Posterior cingulate gyrus (tissue), 11 donors: Measurements from ENCODE around the gene TMEM243.
A peak's percentile ranks its signal among the peaks of the same experiment; 100 is the strongest.

Experiments
- DNase-seq, 10 donors: peaks; one replicate each; pipeline versions ENCODE4 v3.0.0 to v3.0.0-alpha.2; 2020 to 2021; ENCODE audit warnings: mixed read lengths in 3 of 10
- intact Hi-C: fragments of 100-400 bp; cut with DNase I; formaldehyde crosslinking; loops from one replicate; pipeline ENCODE4 v1.15.1; 2023

TMEM243 gene

DNA sequence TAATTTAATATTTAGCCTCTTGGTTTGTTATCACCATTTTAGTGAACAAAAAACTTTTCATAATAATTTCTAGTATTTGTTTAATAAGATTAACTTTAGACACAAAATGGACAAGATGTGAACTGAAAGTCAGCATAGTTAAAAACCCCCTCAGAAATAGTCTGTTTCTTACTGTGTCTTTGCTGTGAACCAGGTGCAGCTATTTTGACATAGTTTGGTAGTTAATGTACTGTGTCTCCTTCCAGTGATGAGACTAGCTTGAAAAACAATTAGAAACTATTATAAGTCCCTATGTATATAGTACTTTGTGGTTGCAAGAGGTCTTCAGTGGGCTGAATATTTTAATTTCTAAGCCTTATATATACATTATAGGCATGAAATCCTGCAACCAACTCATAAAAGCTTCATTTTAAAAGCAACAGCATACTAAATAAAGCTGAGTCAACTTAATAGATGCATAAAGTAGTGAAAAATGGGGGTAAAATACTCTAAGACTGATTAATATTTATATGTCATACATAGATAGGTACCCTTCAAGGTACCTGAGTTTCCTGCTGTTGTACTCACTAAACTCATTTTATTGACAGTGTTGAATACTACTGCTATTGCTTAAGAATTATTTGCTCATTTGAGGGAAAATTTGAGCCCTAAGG, 48.1 kb downstream of the TMEM243 start:
- no peak for DNase-seq
- intact Hi-C loops, result no loop called here

DNA sequence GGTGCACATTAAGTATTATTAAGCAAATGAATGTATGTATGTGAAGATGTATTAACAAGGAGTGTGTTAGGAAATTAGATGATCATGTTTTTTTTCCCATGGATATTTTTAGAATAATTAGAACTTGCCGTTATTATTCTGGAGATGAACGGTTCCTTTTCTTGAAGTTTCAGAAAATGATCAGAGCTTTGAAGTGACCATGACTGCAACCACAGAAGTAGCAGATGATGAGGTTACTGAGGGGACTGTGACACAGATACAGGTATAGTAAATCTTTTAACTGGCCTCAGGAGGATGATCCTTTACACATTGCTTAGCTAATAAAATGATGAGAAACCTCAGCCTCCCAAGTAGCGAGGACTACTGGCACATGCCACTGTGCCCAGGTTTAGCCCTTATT, 48.7 kb downstream of the TMEM243 start:
- DNase-seq, result no peak
- intact Hi-C loops, result no loop called here

DNA sequence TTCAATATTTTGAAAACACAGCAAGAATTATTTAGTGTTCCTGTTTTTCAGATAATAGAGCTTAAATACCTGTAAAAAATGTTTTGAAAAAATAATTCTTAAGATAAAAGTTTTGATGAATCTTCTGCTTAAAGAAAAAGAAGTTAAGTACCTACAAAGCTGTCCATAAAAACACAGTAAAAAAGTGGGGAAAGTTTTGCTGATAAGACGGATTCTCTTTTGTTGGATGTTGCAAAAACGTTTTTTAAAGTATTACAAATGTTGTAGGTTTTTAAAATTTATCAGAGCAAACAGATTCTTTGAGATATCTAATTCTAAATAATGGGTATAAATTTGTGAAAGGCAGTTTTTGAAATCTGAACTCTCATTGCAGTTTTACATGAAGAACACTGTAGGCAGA, 55.1 kb downstream of the TMEM243 start:
- intact Hi-C loops, result no loop called here
- no peak for DNase-seq

DNA sequence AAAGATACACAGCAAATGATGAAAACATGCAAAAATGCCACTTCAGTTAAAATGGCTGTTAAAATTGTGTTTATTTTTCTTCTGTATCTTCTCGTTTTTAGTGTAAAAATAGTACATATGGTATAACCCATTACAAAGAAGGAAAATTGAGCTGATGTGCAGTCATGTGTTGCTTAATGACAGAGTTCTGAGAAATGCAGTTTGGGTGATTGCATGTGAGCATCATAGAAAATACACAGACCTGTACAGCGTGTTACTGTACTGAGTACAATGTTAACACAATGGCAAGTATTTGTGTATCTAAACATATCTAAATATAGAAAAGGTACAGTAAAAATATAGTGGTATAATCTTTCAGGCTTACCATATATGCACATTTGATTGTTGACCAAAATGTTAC, 60.0 kb downstream of the TMEM243 start:
- intact Hi-C loops, result loop anchor here (10.0 kb wide), 1 partner anchor 185 kb away; the partner anchor contains the start of gene CROT
- no peak for DNase-seq

DNA sequence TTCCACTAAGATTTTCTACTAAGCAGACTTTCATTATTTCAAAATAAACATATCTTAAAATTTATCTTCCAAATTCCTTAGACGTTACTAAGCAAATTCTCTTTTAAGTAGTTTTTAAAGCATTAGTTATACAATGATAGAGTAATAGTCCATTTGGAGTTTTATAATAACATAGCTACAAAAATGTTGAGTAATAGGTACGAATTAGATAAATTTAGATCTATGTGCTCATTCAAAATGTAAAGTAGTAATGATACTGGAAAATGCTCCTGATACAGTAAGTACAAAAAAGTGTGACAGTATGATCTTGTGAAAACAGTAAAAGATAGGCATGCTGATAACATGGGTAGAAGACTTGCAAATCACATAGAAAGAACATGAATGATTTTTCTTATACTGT, 62.8 kb downstream of the TMEM243 start:
- intact Hi-C loops, result loop anchor here (10.0 kb wide), 1 partner anchor 188 kb away; the partner anchor contains the start of gene CROT
- no peak for DNase-seq

DNA sequence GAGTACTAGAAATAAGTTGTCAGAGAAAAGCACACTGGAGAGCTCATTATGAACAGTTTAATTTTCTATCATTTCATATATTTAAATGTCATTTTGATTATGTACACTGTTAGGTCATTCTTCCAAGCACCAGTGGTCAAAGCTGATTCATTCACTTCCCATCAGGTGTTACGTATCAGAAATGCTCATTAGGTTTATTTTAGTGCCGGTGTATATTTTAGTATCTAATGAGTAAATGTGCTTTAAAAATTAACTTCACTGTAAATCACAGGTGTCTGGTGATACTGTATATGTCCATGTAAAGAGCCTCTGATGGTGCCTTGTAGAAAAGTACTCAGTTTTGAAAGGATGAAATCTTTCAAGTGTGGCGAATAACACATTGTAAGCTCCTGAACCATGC, 63.7 kb downstream of the TMEM243 start:
- intact Hi-C loops, result loop anchor here (10.0 kb wide), 1 partner anchor 189 kb away; the partner anchor contains the start of gene CROT
- no peak for DNase-seq

DNA sequence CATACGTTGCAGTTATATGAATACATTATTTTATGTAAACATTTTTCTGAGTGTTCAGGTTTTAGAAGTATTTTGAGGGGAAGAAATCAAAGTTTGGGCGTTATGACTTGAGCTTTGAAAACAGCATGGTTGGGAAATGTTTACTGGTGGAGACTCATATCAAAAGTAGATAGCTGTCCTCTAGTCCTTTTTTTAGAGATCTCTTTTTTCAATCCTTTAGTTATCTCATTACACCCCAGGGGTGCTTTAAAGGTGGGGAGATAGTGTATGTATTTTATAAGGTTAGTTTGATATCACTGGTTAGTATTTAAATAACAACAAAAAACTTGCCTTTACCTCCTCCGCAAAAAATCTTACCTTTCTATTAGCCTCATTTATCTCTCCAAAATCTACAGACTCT, 65.0 kb downstream of the TMEM243 start:
- intact Hi-C loops, result loop anchor here (5.0 to 10.0 kb wide), 2 partner anchors 63 to 190 kb away; partner anchors contain the start of genes CROT and TMEM243

DNA sequence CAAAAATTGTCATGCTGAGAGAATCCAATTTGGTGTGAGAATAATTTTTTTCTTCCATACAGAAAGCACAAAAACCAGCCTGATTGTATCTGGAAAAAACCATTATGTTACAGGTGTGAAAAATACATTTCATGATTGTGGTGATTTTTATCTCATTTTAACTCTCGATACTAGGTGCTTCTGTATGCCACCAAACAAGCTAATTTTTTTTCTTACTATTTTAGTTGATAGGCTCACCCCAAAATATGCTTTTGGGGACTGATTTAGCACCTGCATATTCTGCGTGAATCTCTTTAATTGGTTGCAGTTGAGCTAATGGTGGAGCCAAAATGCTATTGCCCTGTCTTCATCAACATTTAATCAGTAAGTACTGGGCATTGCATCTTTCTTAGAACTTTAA, 65.4 kb downstream of the TMEM243 start:
- intact Hi-C loops, result loop anchor here (5.0 to 10.0 kb wide), 2 partner anchors 63 to 191 kb away; partner anchors contain the start of genes CROT and TMEM243
- DNase-seq, result no peak

More for the DNA sequence above, 65.0 kb downstream of the TMEM243 start:
- no peak for DNase-seq

DNA sequence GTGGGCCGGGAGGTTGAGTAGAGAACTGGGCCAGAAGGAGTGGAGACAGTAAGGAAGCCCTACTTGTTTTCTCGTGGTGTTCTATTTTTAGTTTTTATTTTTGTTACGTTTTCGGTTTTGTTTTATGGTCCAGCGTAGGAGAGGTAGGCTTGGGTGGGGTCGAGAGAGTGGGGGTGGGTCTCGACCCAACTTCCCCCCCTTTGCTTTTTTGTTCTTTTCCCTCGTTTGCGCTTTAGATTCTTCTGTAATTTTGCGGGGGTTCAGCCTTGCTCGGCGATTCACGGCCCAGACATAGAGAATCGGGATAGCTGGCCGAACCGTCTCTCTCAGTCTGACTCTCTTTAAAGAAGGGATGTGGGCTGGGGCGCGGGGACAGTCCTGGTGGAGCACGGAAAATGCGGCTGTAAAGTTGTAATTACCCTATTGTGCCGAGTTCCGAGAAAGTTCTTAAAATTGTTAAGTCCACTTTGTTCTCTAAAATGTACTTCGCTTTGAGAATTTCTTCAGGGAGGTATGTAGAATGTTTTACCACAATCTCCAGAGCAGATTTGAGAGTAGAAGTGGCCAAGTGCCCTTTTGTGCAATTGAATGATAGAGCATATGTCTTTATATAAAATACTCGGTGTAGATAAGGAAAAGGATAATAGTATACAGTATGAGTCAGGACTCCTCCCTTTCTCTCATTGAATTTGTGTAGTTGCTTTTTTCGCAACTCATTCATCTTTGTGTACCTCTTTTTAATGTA, 66.5 kb downstream of the TMEM243 start:
- intact Hi-C loops, result loop anchor here (1.0 to 10.0 kb wide), 4 partner anchors 64 to 192 kb away; partner anchors contain the start of genes CROT, ELAPOR2 and TMEM243
- peak in 9 of 10 donors; percentile 9 to 80 (median 28) for DNase-seq

DNA sequence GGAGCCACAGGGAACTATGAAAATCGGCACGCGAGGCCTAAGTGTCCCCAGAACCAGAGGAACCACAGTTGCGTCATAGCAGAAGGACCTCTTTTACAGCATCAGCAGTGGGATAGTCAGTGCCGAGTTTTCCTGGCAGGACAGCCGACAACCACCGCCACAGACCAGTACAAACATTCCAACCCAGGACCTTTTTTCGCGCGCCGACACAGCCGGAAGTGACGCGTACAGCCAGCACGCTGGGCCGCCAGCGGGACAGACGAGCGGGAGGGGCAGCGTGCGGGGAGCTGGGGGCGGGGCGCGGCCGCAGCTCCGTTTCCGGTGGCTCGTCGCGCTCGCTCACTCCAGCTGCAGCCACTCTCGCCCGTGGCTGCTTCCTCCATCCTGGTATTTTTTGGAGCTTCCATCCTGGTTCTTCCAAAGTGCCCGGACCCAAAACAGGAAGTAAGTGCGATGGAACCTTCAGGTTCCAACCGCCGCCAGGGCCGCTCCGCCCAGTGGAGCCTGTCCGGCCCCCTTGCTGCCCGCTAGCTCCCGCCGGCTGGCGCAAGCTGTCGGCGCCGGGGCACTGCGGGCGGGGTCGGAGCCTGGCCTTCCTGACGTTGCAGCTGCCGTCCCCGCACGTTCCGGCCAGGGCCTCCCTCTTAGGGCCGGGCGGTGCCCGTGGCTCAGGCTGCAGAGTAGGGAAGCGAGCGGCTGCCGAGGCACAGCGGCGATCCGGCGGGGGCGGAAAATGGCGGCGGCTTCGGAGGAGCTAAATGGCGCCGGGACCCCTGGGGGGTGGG, 67.2 kb downstream of the TMEM243 start, which contains the start of gene DMTF1:
Gene DMTF1 (plus strand): TSS at position 342 of the 785 bp plus-strand sequence. CDS start 12,489 bp downstream, outside the sequence.
- DNase-seq, result peak; percentile 92 to 99 (median 95)
- intact Hi-C loops, result loop anchor here (1.0 to 10.0 kb wide), 4 partner anchors 65 to 192 kb away; partner anchors contain the start of genes CROT, ELAPOR2 and TMEM243

DNA sequence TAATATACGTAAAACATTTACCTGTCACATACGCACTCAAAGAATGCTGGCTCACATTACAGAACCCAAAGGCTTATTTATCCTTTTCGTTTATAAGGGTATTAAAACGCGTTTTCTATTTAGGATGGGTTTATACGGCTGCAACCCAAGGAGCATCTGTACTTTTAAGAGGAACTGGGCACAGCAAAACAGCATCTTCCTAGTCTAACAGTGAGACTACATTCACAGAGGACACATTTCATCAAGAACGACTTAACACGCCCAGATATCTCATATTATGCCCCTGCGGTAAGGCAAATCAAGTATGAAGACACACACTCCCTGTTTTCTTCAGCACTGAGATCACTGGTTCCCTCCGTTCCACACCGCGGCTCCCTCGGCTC, 67.8 kb downstream of the TMEM243 start:
- DNase-seq, result no peak
- intact Hi-C loops, result loop anchor here (1.0 to 10.0 kb wide), 4 partner anchors 66 to 193 kb away; partner anchors contain the start of genes CROT, ELAPOR2 and TMEM243

DNA sequence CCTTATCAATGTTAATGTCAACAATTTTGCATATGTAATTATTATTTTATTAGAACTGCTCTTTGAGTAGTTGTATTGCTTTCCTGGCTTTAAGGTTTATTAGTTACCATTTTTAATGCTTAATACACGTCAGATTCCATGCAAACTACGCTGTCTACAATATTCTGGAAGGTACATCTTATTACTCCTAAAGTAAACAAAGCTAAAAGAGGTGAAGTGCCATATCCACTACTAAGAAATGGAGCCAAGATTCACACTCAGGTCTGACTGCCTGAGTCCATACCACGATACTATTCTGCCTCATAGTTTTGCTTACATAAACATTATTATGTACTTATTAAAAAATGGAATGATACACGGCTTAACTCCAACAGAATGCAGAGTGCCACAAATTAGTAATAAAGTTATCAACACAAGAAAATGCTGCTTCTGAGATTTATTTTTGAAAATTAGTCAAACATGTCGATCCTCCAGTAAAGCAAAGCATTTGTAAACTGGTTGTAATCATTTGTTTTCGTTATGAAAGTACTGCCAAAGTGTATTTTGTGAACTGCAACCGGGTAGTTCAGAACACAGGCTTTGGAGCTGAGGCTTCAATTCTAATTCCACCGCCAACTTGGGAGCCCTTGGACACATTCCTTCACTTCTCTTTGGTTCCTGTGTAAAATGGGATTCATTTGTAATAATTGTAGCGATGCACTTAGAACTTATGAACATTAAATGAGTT, 68.4 kb downstream of the TMEM243 start:
- intact Hi-C loops, result loop anchor here (5.0 to 10.0 kb wide), 2 partner anchors 66 to 194 kb away; partner anchors contain the start of genes CROT and TMEM243

DNA sequence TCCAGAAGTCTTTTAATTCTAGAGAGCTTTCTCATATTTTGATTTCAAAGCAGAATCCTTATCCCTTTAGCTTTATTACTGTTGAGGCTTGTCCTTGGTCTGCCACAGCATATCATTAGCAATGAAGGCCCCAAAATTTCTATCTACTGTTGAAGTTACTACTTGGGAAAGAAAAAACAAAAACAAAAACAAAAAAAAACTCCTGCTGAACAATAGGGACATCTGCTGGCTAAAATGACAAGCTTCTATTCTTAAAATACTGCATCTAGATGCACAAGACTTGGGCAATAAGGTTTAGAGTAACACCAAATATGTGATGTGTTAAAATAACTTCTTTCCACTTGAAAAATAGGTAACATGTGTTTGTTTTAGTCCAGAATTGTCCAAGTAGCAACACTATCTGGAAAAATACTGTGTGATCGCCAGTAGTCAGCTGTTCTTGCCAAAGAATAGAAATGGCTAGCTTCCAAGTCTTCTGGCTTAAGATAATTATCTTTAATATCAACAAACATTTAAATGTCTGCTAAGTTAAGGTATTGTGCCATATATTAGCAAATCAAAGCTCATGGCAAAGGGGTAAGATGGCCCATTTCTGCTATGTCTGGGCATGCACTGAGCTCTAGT, 71.1 kb downstream of the TMEM243 start:
- intact Hi-C loops, result loop anchor here (5.0 kb wide), 1 partner anchor 221 kb away; no protein-coding TSS in a partner anchor
- no peak for DNase-seq

More for the DNA sequence above, 68.4 kb downstream of the TMEM243 start:
- no peak for DNase-seq

DNA sequence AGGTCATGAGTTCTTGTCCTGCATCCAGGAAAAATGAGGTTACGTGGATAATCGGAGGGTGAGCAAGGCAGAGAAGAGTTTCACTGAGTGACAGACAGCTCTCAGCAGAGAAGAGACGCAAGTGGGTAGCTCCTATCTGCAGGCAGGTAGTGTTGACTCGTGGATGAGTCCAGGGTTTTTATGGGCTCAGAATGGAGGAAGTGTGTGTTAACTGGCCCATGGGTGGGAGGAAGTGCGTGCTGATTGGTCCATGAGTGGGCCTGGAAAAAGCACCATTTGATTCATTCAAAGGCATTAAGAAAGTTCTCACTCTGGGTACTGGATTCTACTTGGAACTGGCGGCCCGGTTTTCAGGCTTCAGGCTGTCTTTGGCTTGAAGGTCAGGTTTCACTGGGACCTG, 72.0 kb downstream of the TMEM243 start:
- intact Hi-C loops, result loop anchor here (5.0 kb wide), 1 partner anchor 220 kb away; no protein-coding TSS in a partner anchor
- DNase-seq, result peak in 2 of 10 donors; percentile 39 to 42

DNA sequence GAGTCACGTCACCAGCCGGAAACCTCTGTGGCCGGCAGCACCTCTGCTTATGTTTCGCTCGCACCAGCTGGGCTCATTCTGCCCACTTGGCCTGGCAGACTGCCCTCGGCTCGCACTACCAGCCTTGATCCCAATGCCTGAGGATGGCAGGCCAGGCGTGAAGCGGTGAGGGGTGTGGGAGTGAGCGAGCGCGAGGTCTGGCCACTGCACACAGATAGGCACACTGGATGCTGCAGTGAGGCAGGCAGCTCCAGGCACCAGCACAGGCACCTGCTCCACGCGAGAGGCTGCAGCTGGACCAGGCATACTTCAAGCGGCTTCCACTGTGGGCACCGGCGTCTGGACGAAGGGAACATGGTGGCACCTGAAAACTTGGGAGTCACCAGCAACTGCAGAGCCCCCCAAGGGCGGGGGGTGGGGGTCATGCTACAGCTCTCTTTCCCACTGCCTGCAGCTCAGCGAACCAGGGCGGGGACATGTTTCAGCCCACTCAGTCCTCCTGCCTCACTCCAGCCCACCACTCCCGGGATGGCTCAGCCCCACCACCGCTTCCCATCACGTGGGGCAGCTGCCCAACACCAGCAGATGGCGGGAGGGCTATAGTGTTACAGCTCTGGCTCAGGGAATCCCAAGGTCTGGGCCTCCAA, 72.7 kb downstream of the TMEM243 start:
- intact Hi-C loops, result loop anchor here (5.0 kb wide), 1 partner anchor 220 kb away; no protein-coding TSS in a partner anchor
- DNase-seq, result peak in 3 of 10 donors; percentile 61 to 86 (median 83)
